GM21390 (cell line): Measurements from ENCODE around the gene MYO7B.

Experiments used
- ATAC-seq: cut with Tn5 transposase; IDR thresholded peaks from one replicate; pipeline ENCODE4 v1.9.1; 2021; ENCODE audit not compliant: unreplicated experiment

Gene MYO7B

GRCh38 chr2:127586136-127586535 lies 50.7 kb downstream of the MYO7B start:
- no peak for ATAC-seq

- ATAC-seq, result no peak
Measured at GRCh38 chr2:127586746-127587295, 51.3 kb downstream of the MYO7B start.

GRCh38 chr2:127588241-127588640 lies 52.8 kb downstream of the MYO7B start:
- ATAC-seq, result no peak

GRCh38 chr2:127589358-127589757 lies 53.9 kb downstream of the MYO7B start:
- no peak for ATAC-seq

GRCh38 chr2:127589841-127590240 lies 54.4 kb downstream of the MYO7B start:
- ATAC-seq, result no peak

- ATAC-seq, result no peak
Measured at GRCh38 chr2:127590386-127591190, 55.1 kb downstream of the MYO7B start.

GRCh38 chr2:127591221-127591923 lies 55.9 kb downstream of the MYO7B start:
- no peak for ATAC-seq

- ATAC-seq, result no peak
Measured at GRCh38 chr2:127592761-127593227, 57.3 kb downstream of the MYO7B start.

- no peak for ATAC-seq
Measured at GRCh38 chr2:127593228-127594115, 58.0 kb downstream of the MYO7B start.

- ATAC-seq, result no peak
Measured at GRCh38 chr2:127594116-127594591, 58.7 kb downstream of the MYO7B start.

- no peak for ATAC-seq
Measured at GRCh38 chr2:127596311-127597045, 61.0 kb downstream of the MYO7B start.

- ATAC-seq, result no peak
Measured at GRCh38 chr2:127597046-127597983, 61.8 kb downstream of the MYO7B start.

- ATAC-seq, result no peak
Measured at GRCh38 chr2:127597984-127598380, 62.5 kb downstream of the MYO7B start.

- ATAC-seq, result no peak
Measured at GRCh38 chr2:127598711-127599110, 63.2 kb downstream of the MYO7B start.

- no peak for ATAC-seq
Measured at GRCh38 chr2:127599211-127599610, 63.7 kb downstream of the MYO7B start.

- no peak for ATAC-seq
Measured at GRCh38 chr2:127604986-127605385, 69.5 kb downstream of the MYO7B start.

- ATAC-seq, result no peak
Measured at GRCh38 chr2:127605691-127606263, 70.3 kb downstream of the MYO7B start.

GRCh38 chr2:127606625-127607398 lies 71.3 kb downstream of the MYO7B start:
- no peak for ATAC-seq
